ENCODE data around the gene CBLB.

The CBLB gene

GRCh38 chr3:105715372-105715771, 153.4 kb downstream of the CBLB start:
- TF ChIP-seq CTCF (IDR thresholded peaks at IDR 0.05; ENCODE audit: low read depth, low read length) = no peak
- Histone ChIP-seq H3K4me3 (ENCODE audit: low read depth, low read length) (no peak overlapping the region), H3K9me3 (ENCODE audit: severe bottlenecking) (no peaks in the 10 kb centered on the region), H3K27me3 (ENCODE audit: insufficient read depth, low read depth, severe bottlenecking) (no peaks in the 10 kb centered on the region), H3K27ac (no peak overlapping the region), H3K36me3 (peaks cover 16% of the 10 kb centered on the region)
- DNase-seq = no peak

GRCh38 chr3:105714453-105714852, 154.4 kb downstream of the CBLB start:
- no peak for DNase-seq
- Histone ChIP-seq H3K36me3 (peaks cover 14% of the 10 kb centered on the region), H3K27me3 (ENCODE audit: insufficient read depth, low read depth, severe bottlenecking) (no peaks in the 10 kb centered on the region), H3K9me3 (ENCODE audit: severe bottlenecking) (no peaks in the 10 kb centered on the region), H3K4me3 (ENCODE audit: low read depth, low read length) (no peak overlapping the region), H3K27ac (no peak overlapping the region)
- TF ChIP-seq CTCF (IDR thresholded peaks at IDR 0.05; ENCODE audit: low read depth, low read length) = no peak

GRCh38 chr3:105708980-105709379, 159.8 kb downstream of the CBLB start:
- no peak for TF ChIP-seq CTCF (IDR thresholded peaks at IDR 0.05; ENCODE audit: low read depth, low read length)
- Histone ChIP-seq H3K27ac (no peak overlapping the region), H3K36me3 (no peaks in the 10 kb centered on the region), H3K4me3 (ENCODE audit: low read depth, low read length) (no peak overlapping the region), H3K27me3 (ENCODE audit: insufficient read depth, low read depth, severe bottlenecking) (no peaks in the 10 kb centered on the region), H3K9me3 (ENCODE audit: severe bottlenecking) (no peaks in the 10 kb centered on the region)
- no peak for DNase-seq

DNA sequence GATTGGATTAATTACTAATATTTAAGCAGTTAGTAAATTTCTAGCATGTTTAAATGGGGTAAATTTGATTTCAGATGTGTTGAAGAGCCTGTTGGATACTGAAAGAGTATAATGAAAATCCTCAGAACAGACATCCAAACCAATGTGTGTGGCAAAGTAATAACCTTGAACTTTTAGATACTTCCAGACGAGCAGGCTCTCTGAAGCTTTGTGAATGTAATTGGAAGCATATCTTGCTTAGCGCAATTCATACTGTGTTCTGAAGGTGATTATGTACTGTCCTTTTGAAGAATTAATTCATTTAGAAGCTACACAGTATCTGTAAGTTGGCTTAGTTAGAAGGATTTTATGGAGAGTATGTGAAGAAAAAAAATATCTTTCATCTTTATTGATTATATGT, 161.8 kb downstream of the CBLB start:
- H3K27me3 ChIP-seq (ENCODE audit: insufficient read depth, low read depth, severe bottlenecking) = no peaks in the 10 kb centered on the region
- DNase-seq = no peak
- H3K9me3 ChIP-seq (ENCODE audit: severe bottlenecking) = no peaks in the 10 kb centered on the region
- no peak for TF ChIP-seq CTCF (IDR thresholded peaks at IDR 0.05; ENCODE audit: low read depth, low read length)
- H3K4me3 ChIP-seq (ENCODE audit: low read depth, low read length) = no peak overlapping the region
- H3K36me3 ChIP-seq = peaks cover 4% of the 10 kb centered on the region; the same call in 1 of the 2 replicates
- no peak overlapping the region for H3K27ac ChIP-seq

DNA sequence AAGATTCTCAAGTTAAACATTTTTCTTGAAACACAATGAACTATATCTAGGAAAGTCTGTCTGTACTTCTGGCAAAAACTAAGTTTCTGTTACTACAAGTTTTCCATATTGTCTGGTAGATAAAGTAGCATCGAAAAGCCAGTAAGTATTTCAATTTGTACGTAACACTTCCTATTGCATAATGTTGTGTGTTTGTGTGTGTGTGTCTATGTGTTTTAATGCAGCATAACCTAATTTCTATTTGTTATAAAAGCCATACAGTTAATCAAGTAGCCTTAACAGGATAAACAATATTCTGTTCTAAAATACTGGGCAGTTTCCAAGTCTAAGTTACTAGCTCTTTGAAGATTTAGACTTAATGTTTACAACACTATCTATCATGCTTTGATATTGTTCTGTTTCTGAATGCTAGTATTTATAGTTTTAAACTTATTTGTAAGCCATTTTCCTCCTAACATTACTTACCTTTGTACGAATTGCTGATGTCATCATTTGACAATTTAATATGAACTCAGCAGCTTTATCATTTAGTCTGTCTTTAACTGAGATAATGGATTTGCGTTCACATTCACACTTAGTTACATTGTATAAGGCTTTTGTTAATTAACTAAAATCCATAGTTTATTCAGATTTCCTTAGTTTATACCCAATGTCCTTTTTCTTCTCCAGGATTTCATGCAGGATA, 163.9 kb downstream of the CBLB start:
- TF ChIP-seq CTCF (IDR thresholded peaks at IDR 0.05; ENCODE audit: low read depth, low read length) = no peak
- no peak overlapping the region for H3K27ac ChIP-seq
- H3K9me3 ChIP-seq (ENCODE audit: severe bottlenecking) = no peaks in the 10 kb centered on the region
- H3K4me3 ChIP-seq (ENCODE audit: low read depth, low read length) = no peak overlapping the region
- H3K36me3 ChIP-seq = peaks cover 4% of the 10 kb centered on the region
- DNase-seq = no peak
- no peaks in the 10 kb centered on the region for H3K27me3 ChIP-seq (ENCODE audit: insufficient read depth, low read depth, severe bottlenecking)

- DNase-seq = no peak
- no peak overlapping the region for H3K27ac ChIP-seq
- no peaks in the 10 kb centered on the region for H3K9me3 ChIP-seq (ENCODE audit: severe bottlenecking)
- peaks cover 4% of the 10 kb centered on the region for H3K36me3 ChIP-seq
- no peak for TF ChIP-seq CTCF (IDR thresholded peaks at IDR 0.05; ENCODE audit: low read depth, low read length)
- H3K4me3 ChIP-seq (ENCODE audit: low read depth, low read length) = no peak overlapping the region
- no peaks in the 10 kb centered on the region for H3K27me3 ChIP-seq (ENCODE audit: insufficient read depth, low read depth, severe bottlenecking)
Measured at GRCh38 chr3:105700575-105700974, 168.2 kb downstream of the CBLB start.

Data from WERI-Rb-1 (cell line).